ENCODE results near the gene ELMO3. TPM values are rescaled to one million over a fixed set of nuclear protein-coding genes. Genes with fewer than 3 reads are reported as not detected.

ELMO3 gene
- total and polyA plus RNA-seq, 2 donors (not counting 3 experiments of a cell fraction or from before 2014, with no cell fraction given), result 3.9 to 5.7 TPM

- H4K20me1 ChIP-seq (replicated peaks; ENCODE audit: control insufficient read depth, extremely low read depth, insufficient read depth, low read length), result no peaks in the 10 kb centered on the region
- ChIA-PET CTCF (interaction anchor here (1.0 to 2.9 kb wide), 7 partner anchors 11 to 205 kb away, joined by 3 to 30 read pairs (median 13); partner anchors contain the start of gene NOL3), POLR2A (interaction anchor here (0.9 kb wide), 1 partner anchor 11 kb away, joined by 3 read pairs; the partner anchor contains the start of gene NOL3)
- H3K4me3 ChIP-seq (replicated peaks in 1 of 3; ENCODE audit: insufficient read depth in 1 of 3, low read depth in 1 of 3, low read length in 3 of 3), result peak overlapping the region; percentile 78 to 89 (median 81)
- peak overlapping the region; percentile 95 for H2AFZ ChIP-seq (ENCODE audit: low read depth, low read length)
- H3K9me1 ChIP-seq (replicated peaks; ENCODE audit: control insufficient read depth, extremely low read depth, insufficient read depth, low read length), result no peaks in the 10 kb centered on the region
- H3K4me2 ChIP-seq (ENCODE audit: insufficient read depth, low read length), result peak overlapping the region; percentile 94
- no peaks in the 10 kb centered on the region for H3K36me3 ChIP-seq (ENCODE audit: control insufficient read depth in 2 of 2, extremely low read depth in 1 of 2, insufficient read depth in 2 of 2, low read length in 2 of 2)
- H3K9me3 ChIP-seq (replicated peaks; ENCODE audit: control insufficient read depth, insufficient read depth, low read length), result no peaks in the 10 kb centered on the region
- dilution Hi-C loops (cut with MboI; ENCODE audit: extremely low pct_ligation_motif_present, low sequenced_read_pairs) (no loop called here), intact Hi-C loops (cut with micrococcal nuclease) (loop anchor here (1.0 kb wide), 2 partner anchors 178 to 182 kb away; no protein-coding TSS in a partner anchor)
- BruUV-seq (replicated peaks), result TSS peak; percentile 23
- H3K4me1 ChIP-seq (ENCODE audit: control insufficient read depth, extremely low read depth, insufficient read depth, low read length), result peaks cover 12% of the 10 kb centered on the region
- DNase-seq (ENCODE audit: low read depth, low spot score) (no peak), FAIRE-seq (peak; percentile 72)
- H3K27me3 ChIP-seq (ENCODE audit: control insufficient read depth in 2 of 2, insufficient read depth in 2 of 2, low read length in 2 of 2), result peaks cover 13 to 16% of the 10 kb centered on the region in 2 experiments
- peak overlapping the region; percentile 59 for H3K9ac ChIP-seq (replicated peaks; ENCODE audit: extremely low read depth, insufficient read depth, low read length)
- TF ChIP-seq POLR2AphosphoS5 (IDR thresholded peaks at IDR 0.05; ENCODE audit: insufficient read depth, low read depth, low read length) (no peak), MYC (IDR thresholded peaks at IDR 0.05; ENCODE audit: low read depth, low read length) (no peak), MAX (IDR thresholded peaks at IDR 0.05; ENCODE audit: insufficient read depth, insufficient read length) (no peak), GATA2 (IDR thresholded peaks at IDR 0.05; ENCODE audit: insufficient read depth, insufficient read length, low read depth, low read length) (no peak), JUN (IDR thresholded peaks at IDR 0.05; ENCODE audit: borderline replicate concordance, insufficient read depth, insufficient read length, low read depth) (no peak), CTCF (IDR thresholded peaks at IDR 0.05; ENCODE audit: extremely low read depth in 1 of 2, insufficient read depth in 1 of 2, low read depth in 1 of 2, low read length in 2 of 2) (no peak), POLR2A (IDR thresholded peaks at IDR 0.05; ENCODE audit: low read depth, low read length) (no peak), FOS (IDR thresholded peaks at IDR 0.05; ENCODE audit: borderline replicate concordance, insufficient read depth, low read length) (no peak), EZH2 (IDR thresholded peaks at IDR 0.05; ENCODE audit: borderline replicate concordance, low read depth, low read length, severe bottlenecking) (no peak)
- H3K27ac ChIP-seq (ENCODE audit: insufficient read depth, low read depth, low read length), result peak overlapping the region; percentile 18
- no peaks in the 10 kb centered on the region for H3K79me2 ChIP-seq (ENCODE audit: control insufficient read depth, insufficient read depth, low read length)
These were observed 40.0 kb upstream of the ELMO3 start for GRCh38 chr16:67158637-67159600.

Measured in endothelial cell of umbilical vein (primary cell).